H9 (cell line): ENCODE results near the gene PTPRN2. TPM values are rescaled to one million over a fixed set of nuclear protein-coding genes. Genes with fewer than 3 reads are reported as not detected.

ENCODE experiments used
- DNase-seq: peaks from one replicate; pipeline ENCODE4 v3.0.0-alpha.2; 2017
- H2AFZ ChIP-seq: one replicate; pipeline ENCODE4 v1.6.1; 2013; ENCODE audit warnings: mild to moderate bottlenecking, low read length, control low read depth, moderate library complexity
- H2AK5ac ChIP-seq: 2 replicates; pipeline ENCODE4 v1.6.1; 2013; ENCODE audit warnings: low read length, control low read depth, mixed read lengths; ENCODE audit not compliant: insufficient read length
- H2BK120ac ChIP-seq: one replicate; pipeline ENCODE4 v1.6.1; 2013; ENCODE audit warnings: low read depth, mild to moderate bottlenecking, low read length, control low read depth, inconsistent platforms; ENCODE audit not compliant: poor library complexity, severe bottlenecking
- H2BK12ac ChIP-seq: 2 replicates; pipeline ENCODE4 v1.6.1; 2013; ENCODE audit warnings: low read length, control low read depth, mixed read lengths, low read depth; ENCODE audit not compliant: insufficient read length
- H2BK15ac ChIP-seq: 2 replicates; pipeline ENCODE4 v1.6.1; 2013; ENCODE audit warnings: low read depth, low read length, control low read depth
- H2BK20ac ChIP-seq: one replicate; pipeline ENCODE4 v1.6.1; 2013; ENCODE audit warnings: low read depth, mild to moderate bottlenecking, low read length, control low read depth, inconsistent platforms; ENCODE audit not compliant: poor library complexity, severe bottlenecking
- H2BK5ac ChIP-seq: 2 replicates; pipeline ENCODE4 v1.6.1; 2013; ENCODE audit warnings: low read length, control low read depth, mixed read lengths; ENCODE audit not compliant: insufficient read length
- H3K14ac ChIP-seq: 2 replicates; pipeline ENCODE4 v1.6.1; 2013; ENCODE audit warnings: low read length, control low read depth; ENCODE audit not compliant: insufficient read depth
- H3K18ac ChIP-seq: 2 replicates; pipeline ENCODE4 v1.6.1; 2013; ENCODE audit warnings: low read depth, mild to moderate bottlenecking, mixed read lengths, low read length, control low read depth; ENCODE audit not compliant: insufficient read length
- H3K23ac ChIP-seq: 2 replicates; pipeline ENCODE4 v1.6.1; 2013; ENCODE audit warnings: low read length, control low read depth, mixed read lengths, low read depth; ENCODE audit not compliant: insufficient read length
- H3K23me2 ChIP-seq: 2 replicates; pipeline ENCODE4 v1.6.1; 2013; ENCODE audit warnings: low read depth, mild to moderate bottlenecking, mixed read lengths, low read length, control low read depth; ENCODE audit not compliant: insufficient read length, poor library complexity, severe bottlenecking
- H3K27ac ChIP-seq: 2 replicates; pipeline ENCODE4 v1.5.1; 2013; ENCODE audit warnings: low read length, control low read depth, mixed read lengths, low read depth; ENCODE audit not compliant: insufficient read length
- H3K27me3 ChIP-seq: 2 replicates; pipeline ENCODE4 v1.6.1; 2013; ENCODE audit warnings: low read length, control low read depth, inconsistent platforms; ENCODE audit not compliant: insufficient read depth
- H3K4ac ChIP-seq: 2 replicates; pipeline ENCODE4 v1.6.1; 2013; ENCODE audit warnings: low read depth, mild to moderate bottlenecking, control low read depth, inconsistent platforms, low read length, moderate library complexity
- H3K4me1 ChIP-seq: 2 replicates; pipeline ENCODE4 v1.6.1; 2013; ENCODE audit warnings: low read length, control low read depth, inconsistent platforms; ENCODE audit not compliant: insufficient read depth
- H3K4me2 ChIP-seq: 2 replicates; pipeline ENCODE4 v1.6.1; 2013; ENCODE audit warnings: low read length, control low read depth, mixed read lengths; ENCODE audit not compliant: insufficient read length, insufficient read depth
- H3K56ac ChIP-seq: 2 replicates; pipeline ENCODE4 v1.6.1; 2013; ENCODE audit warnings: low read depth, mild to moderate bottlenecking, mixed read lengths, low read length, control low read depth; ENCODE audit not compliant: insufficient read length
- H3K79me1 ChIP-seq: 2 replicates; pipeline ENCODE4 v1.6.1; 2013; ENCODE audit warnings: low read depth, mild to moderate bottlenecking, moderate library complexity, low read length, control low read depth, inconsistent platforms; ENCODE audit not compliant: insufficient read depth, poor library complexity, severe bottlenecking
- H3K79me2 ChIP-seq: 2 replicates; pipeline ENCODE4 v1.6.1; 2013; ENCODE audit warnings: low read length, control low read depth, inconsistent platforms; ENCODE audit not compliant: insufficient read depth
- H3K9ac ChIP-seq: 2 replicates; pipeline ENCODE4 v1.6.1; 2013; ENCODE audit warnings: low read length, control low read depth, mixed read lengths; ENCODE audit not compliant: insufficient read length; ENCODE audit errors: extremely low read depth
- H3K9me3 ChIP-seq: one replicate; pipeline ENCODE4 v1.6.1; 2013; ENCODE audit warnings: low read depth, low read length, inconsistent platforms; ENCODE audit not compliant: control insufficient read depth
- H3T11ph ChIP-seq: one replicate; pipeline ENCODE4 v1.6.1; 2013; ENCODE audit warnings: mild to moderate bottlenecking, low read length, control low read depth, inconsistent platforms
- H4K20me1 ChIP-seq: one replicate; pipeline ENCODE4 v1.6.1; 2013; ENCODE audit not compliant: control insufficient read depth, insufficient read length, insufficient read depth
- H4K5ac ChIP-seq: 2 replicates; pipeline ENCODE4 v1.6.1; 2013; ENCODE audit warnings: low read depth, mild to moderate bottlenecking, mixed read lengths, low read length, control low read depth; ENCODE audit not compliant: insufficient read length
- H4K8ac ChIP-seq: replicated peaks from 2 replicates; pipeline ENCODE4 v1.6.1; 2013; ENCODE audit warnings: low read length, control low read depth, mixed read lengths, low read depth; ENCODE audit not compliant: insufficient read length
- H4K91ac ChIP-seq: 2 replicates; pipeline ENCODE4 v1.6.1; 2013; ENCODE audit warnings: low read depth, mild to moderate bottlenecking, moderate library complexity, mixed read lengths, low read length, control low read depth; ENCODE audit not compliant: insufficient read length
- H3K27ac Mint-ChIP-seq, 3 experiments: 2 replicates in 2 of 3; 3 replicates in 1 of 3; pipeline ENCODE4 v1.8.0; 2020 to 2021; ENCODE audit warnings: mixed read lengths in 3 of 3, mild to moderate bottlenecking in 1 of 3, moderate library complexity in 1 of 3
- H3K27me3 Mint-ChIP-seq: 2 replicates; pipeline ENCODE4 v1.8.0; 2021; ENCODE audit warnings: low read depth, mild to moderate bottlenecking, moderate library complexity, mixed read lengths
- H3K36me3 Mint-ChIP-seq, 3 experiments: 2 replicates in 2 of 3; 3 replicates in 1 of 3; pipeline ENCODE4 v1.8.0; 2020 to 2021; ENCODE audit warnings: low read depth in 3 of 3, mixed read lengths in 3 of 3; ENCODE audit not compliant: insufficient read depth in 1 of 3
- H3K4me1 Mint-ChIP-seq, 2 experiments: 2 replicates each; pipeline ENCODE4 v1.8.0; 2020; ENCODE audit warnings: mixed read lengths in 2 of 2
- H3K4me3 Mint-ChIP-seq, 2 experiments: 2 replicates in 1 of 2; 3 replicates in 1 of 2; pipeline ENCODE4 v1.8.0; 2020 to 2021; ENCODE audit warnings: mild to moderate bottlenecking in 2 of 2, mixed read lengths in 2 of 2, moderate library complexity in 1 of 2
- H3K9me3 Mint-ChIP-seq, 2 experiments: 2 replicates in 1 of 2; 3 replicates in 1 of 2; pipeline ENCODE4 v1.8.0; 2020; ENCODE audit warnings: mild to moderate bottlenecking in 2 of 2, mixed read lengths in 2 of 2, moderate library complexity in 1 of 2
- WGBS: extraction: QIAGEN DNeasy Blood & Tissue Kit; methylation state at CpG from one replicate; pipeline ENCODE4 v1.1.7; 2013; ENCODE audit warnings: missing lambda C conversion rate, low lambda C conversion rate, mixed read lengths; ENCODE audit not compliant: insufficient read length; ENCODE audit errors: extremely low coverage; 5-methylcytosine and 5-hydroxymethylcytosine counted together
- total RNA-seq: library from RNA; stranded (reverse); gene quantifications from 2 replicates; pipeline ENCODE4 v1.2.1, GENCODE V29; 2021
- TF ChIP-seq, protein P1 (sequence below): fragments of 200-600 bp; sonication (generic); conservative IDR thresholded peaks from 3 replicates; pipeline ENCODE4 v1.8.0; 2021; ENCODE audit warnings: antibody characterized with exemption, mild to moderate bottlenecking

The PTPRN2 gene
- total RNA-seq, 1 experiment from 2014 or later: 5.2 TPM

DNA sequence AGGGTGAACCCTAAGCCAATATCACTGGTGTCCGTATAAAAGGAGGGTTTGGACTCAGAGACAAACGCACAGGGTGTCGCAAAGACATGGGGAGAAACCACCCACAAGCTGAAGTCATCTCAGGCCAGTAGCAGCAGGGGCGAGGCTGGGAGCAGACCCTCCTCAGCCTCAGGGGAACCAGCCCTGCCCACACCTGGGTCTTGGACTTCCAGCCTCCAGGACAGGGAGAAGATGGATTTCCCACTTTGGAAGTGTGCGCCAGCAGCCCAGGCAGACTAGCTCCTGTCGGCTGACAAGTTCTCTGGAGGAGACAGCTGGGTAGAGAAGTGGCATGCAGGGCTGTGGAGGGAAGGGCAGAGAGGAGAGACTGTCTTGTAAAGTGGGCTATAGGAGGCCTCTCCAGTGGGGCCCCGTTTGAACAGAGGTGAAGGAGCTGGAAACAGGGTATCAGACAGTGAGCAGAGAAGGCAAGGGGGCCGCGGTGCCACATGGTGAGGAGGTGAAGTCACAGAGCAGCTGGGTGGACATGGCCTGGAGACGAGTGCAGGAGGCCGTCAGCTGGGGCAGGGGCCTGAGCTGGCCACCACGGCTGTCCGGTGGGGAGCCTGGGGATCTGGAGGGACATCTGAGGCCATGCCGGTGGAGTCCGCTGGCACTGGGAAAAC, 475.6 kb downstream of the PTPRN2 start:
- no peak overlapping the region for H4K8ac ChIP-seq
- no peak overlapping the region for H3K56ac ChIP-seq
- TF ChIP-seq, protein P1, sequence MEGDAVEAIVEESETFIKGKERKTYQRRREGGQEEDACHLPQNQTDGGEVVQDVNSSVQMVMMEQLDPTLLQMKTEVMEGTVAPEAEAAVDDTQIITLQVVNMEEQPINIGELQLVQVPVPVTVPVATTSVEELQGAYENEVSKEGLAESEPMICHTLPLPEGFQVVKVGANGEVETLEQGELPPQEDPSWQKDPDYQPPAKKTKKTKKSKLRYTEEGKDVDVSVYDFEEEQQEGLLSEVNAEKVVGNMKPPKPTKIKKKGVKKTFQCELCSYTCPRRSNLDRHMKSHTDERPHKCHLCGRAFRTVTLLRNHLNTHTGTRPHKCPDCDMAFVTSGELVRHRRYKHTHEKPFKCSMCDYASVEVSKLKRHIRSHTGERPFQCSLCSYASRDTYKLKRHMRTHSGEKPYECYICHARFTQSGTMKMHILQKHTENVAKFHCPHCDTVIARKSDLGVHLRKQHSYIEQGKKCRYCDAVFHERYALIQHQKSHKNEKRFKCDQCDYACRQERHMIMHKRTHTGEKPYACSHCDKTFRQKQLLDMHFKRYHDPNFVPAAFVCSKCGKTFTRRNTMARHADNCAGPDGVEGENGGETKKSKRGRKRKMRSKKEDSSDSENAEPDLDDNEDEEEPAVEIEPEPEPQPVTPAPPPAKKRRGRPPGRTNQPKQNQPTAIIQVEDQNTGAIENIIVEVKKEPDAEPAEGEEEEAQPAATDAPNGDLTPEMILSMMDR: no peak
- no peak overlapping the region for H2AK5ac ChIP-seq
- H3K79me2 ChIP-seq: no peaks in the 10 kb centered on the region
- Mint-ChIP-seq H3K27me3 (peaks cover 3% of the 10 kb centered on the region), H3K9me3 (peaks cover 11 to 15% of the 10 kb centered on the region in 2 experiments), H3K27ac (peak overlapping the region in 1 of 3 experiments; percentile 17; a peak in 1 of 7 replicates), H3K4me1 (peaks cover 4% of the 10 kb centered on the region in 2 experiments), H3K36me3 (peaks cover 7 to 9% (median 7%) of the 10 kb centered on the region in 3 experiments), H3K4me3 (no peak overlapping the region; a peak in 1 of 5 replicates)
- H3K4me2 ChIP-seq: no peak overlapping the region
- no peak overlapping the region for H3K9ac ChIP-seq
- no peak for DNase-seq
- no peaks in the 10 kb centered on the region for H3K27me3 ChIP-seq
- no peaks in the 10 kb centered on the region for H4K20me1 ChIP-seq
- H4K5ac ChIP-seq: no peak overlapping the region
- no CpG with 5 or more reads among the region's 15 CpGs for WGBS
- no peak overlapping the region for H2BK12ac ChIP-seq
- H2BK120ac ChIP-seq: no peak overlapping the region
- no peaks in the 10 kb centered on the region for H3K9me3 ChIP-seq
- H3K4me1 ChIP-seq: no peaks in the 10 kb centered on the region
- no peak overlapping the region for H3K27ac ChIP-seq
- no peaks in the 10 kb centered on the region for H3K79me1 ChIP-seq
- H3K23me2 ChIP-seq: no peaks in the 10 kb centered on the region
- H2BK15ac ChIP-seq: no peak overlapping the region
- H3K23ac ChIP-seq: no peak overlapping the region
- no peak overlapping the region for H2AFZ ChIP-seq
- no peak overlapping the region for H3K18ac ChIP-seq
- no peak overlapping the region for H3K14ac ChIP-seq
- H3T11ph ChIP-seq: no peak overlapping the region
- H4K91ac ChIP-seq: no peak overlapping the region
- H2BK5ac ChIP-seq: no peak overlapping the region
- no peak overlapping the region for H3K4ac ChIP-seq
- H2BK20ac ChIP-seq: no peak overlapping the region
